ENCODE data around the gene FOCAD. TPM values are rescaled to one million over a fixed set of nuclear protein-coding genes. Genes with fewer than 3 reads are reported as not detected.

FOCAD gene
- total RNA-seq, 2 donors from 2014 or later: 51.6 to 56.8 TPM

DNA sequence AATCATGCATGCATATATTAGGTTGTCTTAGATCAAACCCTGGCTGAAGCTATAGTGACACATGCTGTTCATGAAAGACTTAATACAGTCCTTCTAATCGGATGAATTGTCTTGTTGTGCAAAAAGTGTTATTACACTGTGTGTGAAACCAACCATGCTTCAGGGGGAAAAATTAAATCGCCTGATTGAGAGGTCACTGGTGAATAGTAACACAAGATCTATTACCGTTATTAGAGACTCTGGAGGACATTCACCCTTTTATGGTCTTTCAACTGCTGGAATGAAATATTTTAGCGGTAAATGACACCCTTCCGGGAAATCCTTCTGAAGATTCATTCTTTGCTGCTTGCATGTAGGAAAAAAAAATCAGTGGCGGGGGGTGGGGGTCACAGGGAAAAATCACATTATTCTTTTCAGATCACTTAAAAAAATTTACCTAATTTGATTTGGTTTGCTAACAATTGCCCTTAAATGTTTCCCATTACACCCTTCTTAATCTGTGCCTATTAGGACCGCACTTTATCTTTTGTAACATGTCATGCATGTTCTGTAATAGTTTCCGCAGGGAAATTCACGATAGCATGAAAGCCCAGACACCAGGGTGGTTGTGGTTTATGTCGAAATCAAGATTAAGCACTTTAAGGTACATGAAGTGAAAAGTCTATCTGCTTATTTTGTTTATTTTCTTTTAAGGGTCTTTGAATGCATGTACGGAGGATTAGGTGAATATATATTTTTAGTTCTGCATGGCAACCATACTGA, 120.6 kb downstream of the FOCAD start:
- no peak overlapping the region for H3K9ac ChIP-seq (ENCODE audit: extremely low read depth, low read length, poor library complexity, severe bottlenecking)
- Mint-ChIP-seq H3K27ac (no peak overlapping the region), H3K27me3 (ENCODE audit: insufficient read depth) (no peaks in the 10 kb centered on the region), H3K36me3 (ENCODE audit: low read depth) (no peaks in the 10 kb centered on the region), H3K4me1 (peaks cover 13% of the 10 kb centered on the region), H3K9me3 (no peaks in the 10 kb centered on the region), H3K4me3 (no peak overlapping the region)
- DNase-seq: no peak
- no peak for TF ChIP-seq CTCF (conservative IDR thresholded peaks at IDR 0.05)
- WGBS, 2 experiments (ENCODE audit: insufficient coverage in 1 of 2, insufficient read length in 1 of 2): 93 to 100% methylated on average over 6 to 11 of the region's 11 CpGs
- no peak overlapping the region for H3K4me3 ChIP-seq (ENCODE audit: low read length)
- H3K27me3 ChIP-seq (ENCODE audit: control insufficient read depth, insufficient read depth, low read length, poor library complexity, severe bottlenecking): no peaks in the 10 kb centered on the region
- no peak overlapping the region for H3K27ac ChIP-seq (ENCODE audit: low read depth, low read length)
- H3K9me3 ChIP-seq (ENCODE audit: control insufficient read depth, low read length): no peaks in the 10 kb centered on the region
- H3K4me1 ChIP-seq (ENCODE audit: control insufficient read depth, insufficient read depth, low read length): no peaks in the 10 kb centered on the region
- no peaks in the 10 kb centered on the region for H3K36me3 ChIP-seq (ENCODE audit: control insufficient read depth, insufficient read depth, low read length)

DNA sequence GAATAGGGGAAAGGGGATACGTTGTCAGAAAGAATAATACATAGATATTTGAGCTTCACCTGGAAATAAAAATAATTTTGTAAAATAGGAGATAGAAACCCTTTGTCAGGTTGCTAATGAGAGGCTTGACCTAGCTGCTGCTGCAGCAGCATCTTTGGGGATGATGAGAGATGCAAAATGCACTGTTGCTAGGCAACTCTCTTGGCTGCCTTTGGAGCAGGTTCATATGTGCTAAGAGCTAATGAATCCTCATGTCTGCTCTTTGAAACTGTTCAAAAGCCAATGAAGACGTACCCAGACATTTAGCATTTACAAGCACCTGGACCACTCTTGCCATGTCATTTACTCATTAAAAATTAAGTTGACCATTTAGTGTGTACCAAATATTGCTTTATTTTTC, 121.7 kb downstream of the FOCAD start:
- Histone ChIP-seq H3K36me3 (ENCODE audit: control insufficient read depth, insufficient read depth, low read length) (no peaks in the 10 kb centered on the region), H3K9ac (ENCODE audit: extremely low read depth, low read length, poor library complexity, severe bottlenecking) (no peak overlapping the region), H3K4me1 (ENCODE audit: control insufficient read depth, insufficient read depth, low read length) (no peaks in the 10 kb centered on the region), H3K27ac (ENCODE audit: low read depth, low read length) (no peak overlapping the region), H3K4me3 (ENCODE audit: low read length) (no peak overlapping the region), H3K27me3 (ENCODE audit: control insufficient read depth, insufficient read depth, low read length, poor library complexity, severe bottlenecking) (no peaks in the 10 kb centered on the region), H3K9me3 (ENCODE audit: control insufficient read depth, low read length) (no peaks in the 10 kb centered on the region)
- Mint-ChIP-seq H3K36me3 (ENCODE audit: low read depth) (no peaks in the 10 kb centered on the region), H3K4me3 (no peak overlapping the region), H3K9me3 (no peaks in the 10 kb centered on the region), H3K4me1 (peaks cover 13% of the 10 kb centered on the region), H3K27ac (no peak overlapping the region), H3K27me3 (ENCODE audit: insufficient read depth) (no peaks in the 10 kb centered on the region)
- 99% methylated on average over 2 of the region's 2 CpGs; no CpG with 5 or more reads in 1 of the 2 experiments for WGBS, 2 experiments (ENCODE audit: insufficient coverage in 1 of 2, insufficient read length in 1 of 2)
- no peak for DNase-seq
- TF ChIP-seq CTCF (conservative IDR thresholded peaks at IDR 0.05): no peak

DNA sequence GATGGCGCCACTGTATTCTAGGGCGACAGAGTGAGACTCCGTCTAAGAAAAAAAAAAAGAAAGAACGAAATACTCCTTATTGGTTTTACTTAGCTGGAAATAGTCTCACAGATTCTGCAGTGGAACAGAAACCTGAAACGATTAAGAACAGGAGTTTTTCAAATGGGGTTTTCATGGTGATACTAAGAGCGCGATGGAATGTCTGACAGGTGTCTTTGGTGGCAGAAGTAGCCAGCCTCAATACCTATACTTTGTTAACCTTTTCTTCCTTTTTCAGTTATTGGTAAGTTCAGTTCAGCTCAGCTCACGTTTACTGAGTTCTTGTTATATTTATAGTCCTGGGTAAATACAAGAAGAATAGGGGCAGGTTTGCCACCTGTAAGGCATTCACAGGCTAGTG, 123.9 kb downstream of the FOCAD start:
- no peaks in the 10 kb centered on the region for H3K36me3 ChIP-seq (ENCODE audit: control insufficient read depth, insufficient read depth, low read length)
- no peak overlapping the region for H3K9ac ChIP-seq (ENCODE audit: extremely low read depth, low read length, poor library complexity, severe bottlenecking)
- DNase-seq: no peak
- Mint-ChIP-seq H3K27me3 (ENCODE audit: insufficient read depth) (no peaks in the 10 kb centered on the region), H3K9me3 (no peaks in the 10 kb centered on the region), H3K36me3 (ENCODE audit: low read depth) (peaks cover 2% of the 10 kb centered on the region), H3K27ac (no peak overlapping the region), H3K4me3 (no peak overlapping the region), H3K4me1 (peaks cover 6% of the 10 kb centered on the region)
- no peak overlapping the region for H3K27ac ChIP-seq (ENCODE audit: low read depth, low read length)
- no peaks in the 10 kb centered on the region for H3K4me1 ChIP-seq (ENCODE audit: control insufficient read depth, insufficient read depth, low read length)
- H3K27me3 ChIP-seq (ENCODE audit: control insufficient read depth, insufficient read depth, low read length, poor library complexity, severe bottlenecking): no peaks in the 10 kb centered on the region
- H3K9me3 ChIP-seq (ENCODE audit: control insufficient read depth, low read length): no peaks in the 10 kb centered on the region
- no peak overlapping the region for H3K4me3 ChIP-seq (ENCODE audit: low read length)
- TF ChIP-seq CTCF (conservative IDR thresholded peaks at IDR 0.05): no peak
- 59 to 81% methylated on average over 3 to 8 of the region's 8 CpGs for WGBS, 2 experiments (ENCODE audit: insufficient coverage in 1 of 2, insufficient read length in 1 of 2)
